H54 (cell line): Measurements from ENCODE around the gene ABCG2.
"Not testable (repeated sequence)": the region's sequence is repeated elsewhere in the genome, so short reads cannot be mapped to it uniquely, and the experiment has no call there.

ENCODE experiments used
- DNase-seq: peaks from one replicate; pipeline ENCODE4 v3.0.0; 2011; ENCODE audit warnings: low spot score, mixed read lengths; ENCODE audit not compliant: insufficient read length
- FAIRE-seq: peaks from 3 replicates; lab custom pipeline; 2011; peaks lifted over from hg19 to GRCh38; lab: Jason Lieb, UNC
- POLR2A ChIP-seq: IDR thresholded peaks from 2 replicates; pipeline ENCODE4 v1.6.1; 2011; ENCODE audit warnings: low read depth, mild to moderate bottlenecking, low read length

The ABCG2 gene

GRCh38 chr4:88187766-88188165, 29.3 kb upstream of the ABCG2 start:
- FAIRE-seq, result no peak
- DNase-seq, result no peak
- TF ChIP-seq POLR2A, result no peak

DNA sequence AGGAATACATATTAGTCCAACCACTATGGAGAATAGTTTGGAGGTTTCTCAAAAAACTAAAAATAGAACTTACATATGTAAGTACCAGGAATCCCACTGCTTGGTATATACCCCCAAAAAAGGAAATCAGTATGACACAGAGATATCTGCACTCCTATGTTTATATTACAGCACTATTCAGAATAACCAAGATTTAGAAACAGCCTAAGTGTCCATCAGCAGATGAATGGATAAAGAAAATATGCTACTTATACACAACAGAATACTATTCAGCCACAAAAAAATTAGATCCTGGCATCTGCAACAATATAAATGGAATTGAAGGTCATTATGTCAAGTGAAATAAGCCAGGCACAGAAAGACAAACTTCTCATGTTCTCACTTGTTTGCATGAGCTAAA, 27.5 kb upstream of the ABCG2 start:
- TF ChIP-seq POLR2A, result no peak
- FAIRE-seq, result no peak
- no peak for DNase-seq

DNA sequence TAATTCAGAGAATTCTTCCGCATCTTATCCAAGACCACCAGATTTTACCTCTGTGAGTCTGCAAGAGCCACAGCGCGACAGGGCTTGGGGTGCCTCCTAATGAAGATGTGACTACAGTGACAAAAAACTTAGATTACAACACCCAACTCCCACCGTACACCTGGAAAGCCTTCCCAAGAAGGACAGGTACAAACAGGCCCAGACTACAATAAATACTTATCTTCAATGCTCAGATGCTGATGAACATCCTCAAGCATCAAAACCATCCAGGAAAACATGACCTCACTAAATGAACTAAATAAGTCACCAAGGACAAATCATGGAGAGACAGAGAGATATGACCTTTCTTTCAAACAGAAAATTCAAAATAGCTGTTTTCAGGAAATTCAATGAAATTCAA, 20.8 kb upstream of the ABCG2 start:
- no peak for TF ChIP-seq POLR2A
- DNase-seq, result no peak
- FAIRE-seq, result no peak

- DNase-seq, result no peak
- no peak for TF ChIP-seq POLR2A
- FAIRE-seq, result no peak
Measured at GRCh38 chr4:88178626-88179231, 20.3 kb upstream of the ABCG2 start.

DNA sequence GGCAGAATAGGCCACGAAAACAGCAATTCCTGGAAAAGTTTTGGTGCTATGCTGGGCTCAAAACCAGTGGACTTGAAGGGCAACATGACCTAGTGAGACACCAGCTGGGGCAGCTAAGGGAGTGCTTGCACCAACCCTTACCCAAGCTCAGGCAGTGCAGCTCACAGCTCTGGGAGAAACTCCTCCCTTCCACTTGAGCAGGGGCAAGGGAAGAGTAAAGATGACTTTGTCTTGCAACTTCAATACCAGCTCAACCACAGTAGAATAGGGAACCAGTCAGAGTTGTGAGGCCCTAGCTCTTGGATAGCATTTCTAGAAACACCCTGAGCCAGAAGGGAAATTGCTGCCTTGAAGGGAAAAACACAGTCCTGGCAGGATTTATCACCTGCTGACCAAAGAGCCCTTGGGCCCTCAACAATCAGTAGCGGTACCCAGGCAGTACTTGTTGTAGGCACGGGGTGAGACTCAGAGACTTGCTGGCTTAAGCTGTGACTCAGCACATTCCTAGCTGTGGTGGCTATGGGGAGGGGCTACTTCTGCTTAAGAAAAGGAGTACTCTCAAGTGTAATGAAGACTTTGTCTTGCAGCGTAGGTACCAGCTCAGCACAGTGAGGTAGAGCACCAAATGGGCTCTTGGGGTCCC, 19.7 kb upstream of the ABCG2 start:
- DNase-seq, result peak; percentile 52
- no peak for TF ChIP-seq POLR2A
- peak; percentile 94 for FAIRE-seq

DNA sequence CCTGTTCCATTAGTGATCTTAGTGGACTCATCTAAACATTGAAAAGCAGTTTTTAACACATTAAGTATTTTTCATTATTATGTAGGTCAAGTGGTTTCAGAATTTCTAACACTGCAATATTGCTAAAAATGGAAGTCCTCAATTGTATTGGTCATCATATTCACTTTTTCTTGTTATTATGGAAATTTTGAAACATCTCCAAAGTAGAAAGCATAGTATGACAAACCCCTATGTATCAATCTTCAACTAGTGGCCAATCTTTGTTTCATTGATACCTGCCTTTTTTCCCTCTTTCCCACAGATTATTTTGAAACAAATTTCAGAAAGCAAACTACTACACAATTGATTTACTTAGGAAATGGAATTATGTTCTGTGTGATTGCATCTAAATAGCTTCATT, 14.5 kb upstream of the ABCG2 start:
- FAIRE-seq (no peak), DNase-seq (no peak)
- no peak for TF ChIP-seq POLR2A

- FAIRE-seq (no peak), DNase-seq (no peak)
- TF ChIP-seq POLR2A, result no peak
Measured at GRCh38 chr4:88171206-88171605, 12.8 kb upstream of the ABCG2 start.

- FAIRE-seq (no peak), DNase-seq (no peak)
- no peak for TF ChIP-seq POLR2A
Measured at GRCh38 chr4:88169298-88169697, 10.9 kb upstream of the ABCG2 start.

GRCh38 chr4:88166608-88167007, 8.2 kb upstream of the ABCG2 start:
- no peak for FAIRE-seq
- no peak for TF ChIP-seq POLR2A
- DNase-seq, result no peak

- TF ChIP-seq POLR2A, result no peak
- FAIRE-seq (no peak), DNase-seq (no peak)
Measured at GRCh38 chr4:88163336-88163735, 4.9 kb upstream of the ABCG2 start.

- no peak for TF ChIP-seq POLR2A
- no peak for FAIRE-seq
- no peak for DNase-seq
Measured at GRCh38 chr4:88162626-88163025, 4.2 kb upstream of the ABCG2 start.

- DNase-seq (no peak), FAIRE-seq (no peak)
- no peak for TF ChIP-seq POLR2A
Measured at GRCh38 chr4:88159229-88159725, 838 bp upstream of the ABCG2 start.

DNA sequence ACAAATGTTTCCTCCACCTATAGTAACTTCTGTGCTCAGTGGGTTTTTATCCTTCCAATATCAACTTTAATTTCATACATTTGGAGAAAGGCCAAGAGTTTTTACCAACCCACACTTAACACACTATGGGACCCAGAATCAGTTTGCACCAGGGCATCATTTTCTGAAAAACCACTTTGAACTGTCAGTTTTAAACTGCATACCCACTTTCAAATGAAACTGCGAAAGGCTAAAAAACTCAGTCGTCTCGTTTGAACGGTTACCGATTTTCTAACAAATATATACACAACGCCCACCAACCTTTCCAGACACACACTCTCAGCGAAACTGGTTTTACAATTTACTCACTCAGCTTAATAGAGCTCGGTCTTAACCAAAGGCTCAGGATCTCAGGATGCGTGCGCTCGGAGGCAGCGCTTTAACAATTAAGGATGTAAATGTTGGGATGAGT, 376 bp downstream of the ABCG2 start:
- no peak for DNase-seq
- no peak for FAIRE-seq
- no peak for TF ChIP-seq POLR2A

DNA sequence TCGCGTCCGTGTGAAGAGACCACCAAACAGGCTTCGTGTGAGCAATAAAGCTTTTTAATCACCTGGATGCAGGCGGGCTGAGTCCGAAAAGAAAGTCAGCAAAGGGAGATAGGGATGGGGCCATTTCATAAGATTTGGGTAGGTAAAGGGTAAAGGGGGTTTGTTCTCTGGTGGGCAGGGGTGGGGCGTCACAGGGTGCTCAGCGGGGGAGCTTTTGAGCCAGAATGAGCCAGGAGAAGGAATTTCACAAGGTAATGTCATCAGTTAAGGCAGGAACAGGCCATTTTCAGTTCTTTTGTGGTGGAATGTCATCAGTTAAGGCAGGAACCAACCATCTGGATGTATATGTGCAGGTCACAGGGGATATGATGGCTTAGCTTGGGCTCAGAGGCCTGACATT, 6.1 kb downstream of the ABCG2 start:
- not testable (repeated sequence) for DNase-seq, FAIRE-seq

- DNase-seq (no peak), FAIRE-seq (no peak)
- TF ChIP-seq POLR2A, result no peak
Measured at GRCh38 chr4:88148560-88148959, 9.9 kb downstream of the ABCG2 start.
